NCI-H1092 (cell line): ENCODE data around the gene CTTNBP2.
"Not testable (repeated sequence)": the region's sequence is repeated elsewhere in the genome, so short reads cannot be mapped to it uniquely, and the experiment has no call there.

Experiments used
- DNase-seq: peaks from one replicate; lab custom pipeline; 2025; lab: John Stamatoyannopoulos, UW

The CTTNBP2 gene

GRCh38 chr7:117737926-117738325, 135.3 kb downstream of the CTTNBP2 start:
- no peak for DNase-seq

- no peak for DNase-seq
Observed at GRCh38 chr7:117731455-117731854, 141.8 kb downstream of the CTTNBP2 start.

GRCh38 chr7:117730390-117730789, 142.9 kb downstream of the CTTNBP2 start:
- no peak for DNase-seq

GRCh38 chr7:117728890-117729624, 144.2 kb downstream of the CTTNBP2 start:
- peak; percentile 8 for DNase-seq

- no peak for DNase-seq
Observed at GRCh38 chr7:117724898-117725297, 148.3 kb downstream of the CTTNBP2 start.

- no peak for DNase-seq
Observed at GRCh38 chr7:117719377-117719776, 153.9 kb downstream of the CTTNBP2 start.

- DNase-seq: no peak
Observed at GRCh38 chr7:117718116-117718835, 155.0 kb downstream of the CTTNBP2 start.

- no peak for DNase-seq
Observed at GRCh38 chr7:117717357-117717756, 155.9 kb downstream of the CTTNBP2 start.

GRCh38 chr7:117716707-117717299, 156.4 kb downstream of the CTTNBP2 start:
- no peak for DNase-seq

GRCh38 chr7:117715784-117716445, 157.3 kb downstream of the CTTNBP2 start:
- DNase-seq: peak; percentile 74

GRCh38 chr7:117711556-117711955, 161.7 kb downstream of the CTTNBP2 start:
- no peak for DNase-seq

- DNase-seq: not testable (repeated sequence)
Observed at GRCh38 chr7:117708173-117708572, 165.1 kb downstream of the CTTNBP2 start.

- no peak for DNase-seq
Observed at GRCh38 chr7:117707080-117707479, 166.2 kb downstream of the CTTNBP2 start.

- no peak for DNase-seq
Observed at GRCh38 chr7:117706210-117706609, 167.0 kb downstream of the CTTNBP2 start.

- no peak for DNase-seq
Observed at GRCh38 chr7:117705630-117706029, 167.6 kb downstream of the CTTNBP2 start.

GRCh38 chr7:117704063-117704462, 169.2 kb downstream of the CTTNBP2 start:
- no peak for DNase-seq

- DNase-seq: peak; percentile 5
Observed at GRCh38 chr7:117698018-117698417, 175.2 kb downstream of the CTTNBP2 start.

GRCh38 chr7:117692338-117692737, 180.9 kb downstream of the CTTNBP2 start:
- DNase-seq: no peak

GRCh38 chr7:117690147-117690546, 183.1 kb downstream of the CTTNBP2 start:
- DNase-seq: no peak

GRCh38 chr7:117689406-117689805, 183.8 kb downstream of the CTTNBP2 start:
- DNase-seq: no peak

GRCh38 chr7:117688126-117688525, 185.1 kb downstream of the CTTNBP2 start:
- DNase-seq: no peak

GRCh38 chr7:117686311-117686935, 186.8 kb downstream of the CTTNBP2 start:
- DNase-seq: no peak
